PC-3 (cell line): ENCODE data around the gene GAREM2. TPM values are rescaled to one million over a fixed set of nuclear protein-coding genes. Genes with fewer than 3 reads are reported as not detected.

ENCODE experiments used
- ATAC-seq: fragments of 200-7000 bp; cut with Tn5 transposase; 2 replicates; pipeline ENCODE4 v1.9.1; 2020; ENCODE audit warnings: mild to moderate bottlenecking, moderate library complexity
- BruUV-seq: library from RNA; stranded (reverse); fragments of 400-500 nt; replicated peaks from 2 replicates; lab custom pipeline; 2021; lab: Mats Ljungman, UMichigan
- CTCF ChIA-PET: fragments of 300-600 bp; sonication (Branson Sonifier 250); formaldehyde crosslinking; loops from one replicate; lab custom pipeline; 2022; ENCODE audit warnings: antibody characterized with exemption; lab: Charles Lee
- POLR2A ChIA-PET: fragments of 300-600 bp; sonication (Branson Sonifier 250); formaldehyde crosslinking; loops from one replicate; lab custom pipeline; 2022; ENCODE audit warnings: antibody characterized with exemption; ENCODE audit not compliant: unreplicated experiment; lab: Charles Lee
- DNase-seq: peaks from one replicate; pipeline ENCODE4 v3.0.0-alpha.2; 2015
- H2AFZ ChIP-seq: fragments of 300-600 bp; sonication (generic); 2 replicates; pipeline ENCODE4 v1.6.0; 2016; ENCODE audit warnings: antibody characterized with exemption, low read length
- H3F3A ChIP-seq: fragments of 300-600 bp; sonication (generic); one replicate; pipeline ENCODE4 v1.6.0; 2017; ENCODE audit warnings: antibody characterized with exemption, low read length, control low read depth, mild to moderate bottlenecking; ENCODE audit not compliant: unreplicated experiment
- H3K27ac ChIP-seq: fragments of 300-600 bp; sonication (generic); 2 replicates; pipeline ENCODE4 v1.5.1; 2016; ENCODE audit warnings: mild to moderate bottlenecking, low read length
- H3K27me3 ChIP-seq: fragments of 300-600 bp; sonication (generic); 2 replicates; pipeline ENCODE4 v1.6.1; 2016; ENCODE audit warnings: low read length, mixed read lengths
- H3K36me3 ChIP-seq: fragments of 300-600 bp; sonication (generic); 2 replicates; pipeline ENCODE4 v1.6.1; 2016; ENCODE audit warnings: low read depth, mixed run types, low read length, mixed read lengths
- H3K4me1 ChIP-seq: fragments of 300-600 bp; sonication (generic); 2 replicates; pipeline ENCODE4 v1.5.1; 2016; ENCODE audit warnings: low read length; ENCODE audit not compliant: insufficient read depth
- H3K4me2 ChIP-seq: fragments of 300-600 bp; sonication (generic); 2 replicates; pipeline ENCODE4 v1.6.0; 2016; ENCODE audit warnings: low read length
- H3K4me3 ChIP-seq: fragments of 300-600 bp; sonication (generic); 2 replicates; pipeline ENCODE4 v1.5.1; 2016; ENCODE audit warnings: mild to moderate bottlenecking, low read length, mixed read lengths
- H3K79me2 ChIP-seq: fragments of 300-600 bp; sonication (generic); 2 replicates; pipeline ENCODE4 v1.6.1; 2017; ENCODE audit warnings: low read length, mixed read lengths
- H3K9ac ChIP-seq: fragments of 300-600 bp; sonication (generic); 2 replicates; pipeline ENCODE4 v1.6.0; 2016; ENCODE audit warnings: mild to moderate bottlenecking, low read length
- H3K9me2 ChIP-seq: fragments of 300-600 bp; sonication (generic); replicated peaks from 2 replicates; pipeline ENCODE4 v1.6.1; 2016; ENCODE audit warnings: mixed run types, low read length, mixed read lengths
- H3K9me3 ChIP-seq: fragments of 300-600 bp; sonication (generic); 2 replicates; pipeline ENCODE4 v1.6.1; 2016; ENCODE audit warnings: low read length, mixed read lengths
- H4K20me1 ChIP-seq: fragments of 300-600 bp; sonication (generic); 2 replicates; pipeline ENCODE4 v1.6.1; 2016; ENCODE audit warnings: low read length, mixed read lengths
- CTCF ChIP-seq: fragments of 300-600 bp; sonication (generic); conservative IDR thresholded peaks from 2 replicates; pipeline ENCODE4 v1.5.1; 2017; ENCODE audit warnings: antibody characterized with exemption, low read depth, mild to moderate bottlenecking, low read length
- EZH2 ChIP-seq: fragments of 300-600 bp; sonication (generic); IDR thresholded peaks from one replicate; pipeline ENCODE4 v1.6.1; 2017; ENCODE audit warnings: antibody characterized with exemption, mild to moderate bottlenecking, low read length; ENCODE audit not compliant: unreplicated experiment
- EZH2phosphoT487 ChIP-seq: fragments of 300-600 bp; sonication (generic); IDR thresholded peaks from 2 replicates; pipeline ENCODE4 v1.6.1; 2018; ENCODE audit warnings: mild to moderate bottlenecking, antibody characterized with exemption, low read length, borderline replicate concordance
- intact Hi-C: fragments of 100-400 bp; cut with micrococcal nuclease; formaldehyde crosslinking; loops from 2 replicates; pipeline ENCODE4 v1.9.0; 2023
- total RNA-seq: library from RNA; depleted of rRNA; stranded (reverse); fragments of >200 nt; gene quantifications from 2 replicates; pipeline ENCODE4 v1.2.3, GENCODE V29; 2014

GAREM2 gene
- total RNA-seq, 1 experiment from 2014 or later: 1.4 TPM

DNA sequence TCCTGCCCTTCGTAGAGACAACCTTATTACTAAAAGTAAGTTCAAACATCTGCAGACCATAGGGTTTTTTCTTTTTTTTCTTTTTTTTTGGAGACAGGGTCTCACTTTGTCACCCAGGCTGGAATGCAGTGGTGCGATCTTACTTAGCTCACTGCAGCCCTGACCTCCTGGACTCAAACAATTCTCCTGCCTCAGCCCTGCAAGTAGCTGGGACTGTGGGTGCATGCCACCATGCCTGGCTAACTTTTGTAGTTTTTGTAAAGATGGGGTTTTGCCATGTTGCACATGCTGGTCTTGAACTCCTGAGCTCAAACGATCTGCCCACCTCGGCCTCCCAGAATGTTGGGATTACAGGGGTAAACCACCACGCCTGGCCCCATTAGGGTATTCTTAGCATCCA is 39.1 kb downstream of the GAREM2 start:
- Histone ChIP-seq H3F3A (no peaks in the 10 kb centered on the region), H3K36me3 (peaks cover 38% of the 10 kb centered on the region), H3K9ac (no peak overlapping the region), H3K79me2 (no peaks in the 10 kb centered on the region), H3K27ac (no peak overlapping the region), H3K4me3 (no peak overlapping the region), H3K27me3 (no peaks in the 10 kb centered on the region), H3K4me1 (no peaks in the 10 kb centered on the region), H4K20me1 (no peaks in the 10 kb centered on the region), H3K4me2 (no peak overlapping the region), H3K9me3 (no peaks in the 10 kb centered on the region), H3K9me2 (no peaks in the 10 kb centered on the region), H2AFZ (no peak overlapping the region)
- DNase-seq: no peak
- TF ChIP-seq CTCF: no peak
- TF ChIP-seq EZH2phosphoT487: no peak
- TF ChIP-seq EZH2: no peak
- POLR2A ChIA-PET: no interaction called here
- no peak for ATAC-seq
- BruUV-seq: no TSS peak
- intact Hi-C loops: no loop called here
- CTCF ChIA-PET: no interaction called here

DNA sequence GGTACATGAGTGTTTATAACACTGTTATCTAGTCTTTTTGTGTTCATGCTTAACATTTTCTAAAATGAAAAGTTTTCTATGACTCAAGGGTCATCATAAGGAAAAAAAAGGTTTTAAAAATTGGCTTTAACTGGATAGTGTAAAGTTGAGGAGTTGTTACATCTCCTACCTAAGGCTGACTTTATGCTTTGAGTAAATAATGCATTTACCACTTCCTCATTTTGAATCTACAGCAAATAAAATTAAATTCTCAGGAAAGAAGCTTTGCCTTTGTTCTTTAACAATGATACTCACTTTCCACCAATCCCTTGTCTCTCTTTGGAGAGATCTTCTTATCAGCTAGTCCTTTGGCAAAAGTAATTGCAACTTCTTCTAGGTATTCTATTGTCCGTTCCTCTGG is 41.9 kb downstream of the GAREM2 start:
- Histone ChIP-seq H4K20me1 (no peaks in the 10 kb centered on the region), H3K79me2 (no peaks in the 10 kb centered on the region), H3K9me3 (no peaks in the 10 kb centered on the region), H3K4me1 (no peaks in the 10 kb centered on the region), H3K9me2 (no peaks in the 10 kb centered on the region), H3K9ac (no peak overlapping the region), H3K27ac (no peak overlapping the region), H3K4me3 (no peak overlapping the region), H3F3A (no peaks in the 10 kb centered on the region), H2AFZ (no peak overlapping the region), H3K36me3 (peaks cover 45% of the 10 kb centered on the region), H3K4me2 (no peak overlapping the region), H3K27me3 (no peaks in the 10 kb centered on the region)
- TF ChIP-seq EZH2 (no peak), CTCF (no peak), EZH2phosphoT487 (no peak)
- no peak for DNase-seq
- ChIA-PET POLR2A (no interaction called here), CTCF (no interaction called here)
- no TSS peak for BruUV-seq
- ATAC-seq: no peak
- intact Hi-C loops: no loop called here

DNA sequence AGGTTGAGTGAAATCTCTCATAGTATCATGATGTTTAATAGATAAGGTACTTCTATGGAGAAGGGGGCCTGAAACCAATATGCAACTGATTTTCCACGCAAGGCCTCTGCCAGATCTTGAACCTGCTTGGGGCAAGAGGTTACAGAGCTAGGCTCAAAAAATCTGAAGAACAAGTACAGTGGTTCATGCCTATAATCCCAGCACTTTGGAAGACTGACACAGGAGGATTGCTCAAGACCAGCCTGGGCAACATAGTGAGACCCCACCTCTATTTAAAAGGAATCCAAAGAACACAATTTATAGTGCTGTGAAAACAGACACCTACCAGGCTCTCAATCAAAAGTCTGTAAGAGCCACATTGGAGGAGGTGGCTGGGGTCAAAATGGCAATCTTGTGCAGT is 42.9 kb downstream of the GAREM2 start:
- H3K4me1 ChIP-seq: no peaks in the 10 kb centered on the region
- POLR2A ChIA-PET: no interaction called here
- H3K9me2 ChIP-seq: no peaks in the 10 kb centered on the region
- peaks cover 51% of the 10 kb centered on the region for H3K36me3 ChIP-seq
- TF ChIP-seq EZH2phosphoT487 (no peak), CTCF (no peak)
- CTCF ChIA-PET: no interaction called here
- no peaks in the 10 kb centered on the region for H3K27me3 ChIP-seq
- no TSS peak for BruUV-seq
- no peak overlapping the region for H3K9ac ChIP-seq
- no peaks in the 10 kb centered on the region for H3K9me3 ChIP-seq
- ATAC-seq: no peak
- no peak overlapping the region for H2AFZ ChIP-seq
- H3K27ac ChIP-seq: no peak overlapping the region
- H3K79me2 ChIP-seq: no peaks in the 10 kb centered on the region
- H4K20me1 ChIP-seq: no peaks in the 10 kb centered on the region
- no peak overlapping the region for H3K4me2 ChIP-seq
- H3K4me3 ChIP-seq: no peak overlapping the region
- no peaks in the 10 kb centered on the region for H3F3A ChIP-seq
- intact Hi-C loops: no loop called here
- no peak for DNase-seq
